Transverse colon (tissue), 4 donors: ENCODE data around the gene LRP10.

Experiments used
- CTCF ChIP-seq, 5 experiments: fragments of 200-600 bp in 3 of 5; fragments of 450-650 bp in 2 of 5; sonication (generic) in 3 of 5; IDR thresholded peaks; 1 replicate in 2 of 5; 2 replicates in 3 of 5; pipeline ENCODE4 v1.5.1; 2016 to 2017; ENCODE audit warnings: antibody characterized with exemption in 5 of 5, inconsistent platforms in 3 of 5, mild to moderate bottlenecking in 2 of 5, moderate library complexity in 1 of 5
- POLR2AphosphoS5 ChIP-seq, 3 donors: sonication (generic); formaldehyde crosslinking; IDR thresholded peaks; one replicate each; pipeline ENCODE4 v1.6.1; 2016; ENCODE audit warnings: antibody characterized with exemption in 3 of 3

GRCh38 chr14:22839159-22839779 is 32.3 kb upstream of the LRP10 start:
- TF ChIP-seq POLR2AphosphoS5 (IDR thresholded peaks at IDR 0.05) (peak in 1 of 3 donors; percentile 47), CTCF (IDR thresholded peaks at IDR 0.05) (no peak)
